PC-3 (cell line): Measurements from ENCODE around the gene TEX26.

Experiments
- EZH2phosphoT487 ChIP-seq: fragments of 300-600 bp; sonication (generic); IDR thresholded peaks from 2 replicates; pipeline ENCODE4 v1.6.1; 2018; ENCODE audit warnings: mild to moderate bottlenecking, antibody characterized with exemption, low read length, borderline replicate concordance
- TF ChIP-seq, protein P1 (sequence below): fragments of 300-600 bp; sonication (generic); conservative IDR thresholded peaks from 2 replicates; pipeline ENCODE4 v1.5.1; 2017; ENCODE audit warnings: antibody characterized with exemption, low read depth, mild to moderate bottlenecking, low read length

GRCh38 chr13:30910676-30911075 is 21.8 kb upstream of the TEX26 start:
- no peak for TF ChIP-seq EZH2phosphoT487
- TF ChIP-seq, protein P1, sequence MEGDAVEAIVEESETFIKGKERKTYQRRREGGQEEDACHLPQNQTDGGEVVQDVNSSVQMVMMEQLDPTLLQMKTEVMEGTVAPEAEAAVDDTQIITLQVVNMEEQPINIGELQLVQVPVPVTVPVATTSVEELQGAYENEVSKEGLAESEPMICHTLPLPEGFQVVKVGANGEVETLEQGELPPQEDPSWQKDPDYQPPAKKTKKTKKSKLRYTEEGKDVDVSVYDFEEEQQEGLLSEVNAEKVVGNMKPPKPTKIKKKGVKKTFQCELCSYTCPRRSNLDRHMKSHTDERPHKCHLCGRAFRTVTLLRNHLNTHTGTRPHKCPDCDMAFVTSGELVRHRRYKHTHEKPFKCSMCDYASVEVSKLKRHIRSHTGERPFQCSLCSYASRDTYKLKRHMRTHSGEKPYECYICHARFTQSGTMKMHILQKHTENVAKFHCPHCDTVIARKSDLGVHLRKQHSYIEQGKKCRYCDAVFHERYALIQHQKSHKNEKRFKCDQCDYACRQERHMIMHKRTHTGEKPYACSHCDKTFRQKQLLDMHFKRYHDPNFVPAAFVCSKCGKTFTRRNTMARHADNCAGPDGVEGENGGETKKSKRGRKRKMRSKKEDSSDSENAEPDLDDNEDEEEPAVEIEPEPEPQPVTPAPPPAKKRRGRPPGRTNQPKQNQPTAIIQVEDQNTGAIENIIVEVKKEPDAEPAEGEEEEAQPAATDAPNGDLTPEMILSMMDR = no peak
